ENCODE results near the gene CCDC154. TPM values are rescaled to one million over a fixed set of nuclear protein-coding genes. Genes with fewer than 3 reads are reported as not detected.

CCDC154 gene
- total RNA-seq, 1 experiment from 2014 or later = 3.2 TPM

GRCh38 chr16:1387331-1387730 is 57.0 kb downstream of the CCDC154 start:
- Mint-ChIP-seq H3K4me1 (ENCODE audit: low read depth, unreplicated experiment) (no peaks in the 10 kb centered on the region), H3K9me3 (ENCODE audit: low read depth, unreplicated experiment) (no peaks in the 10 kb centered on the region), H3K27ac (ENCODE audit: unreplicated experiment) (no peak overlapping the region), H3K27me3 (ENCODE audit: unreplicated experiment) (no peaks in the 10 kb centered on the region), H3K4me3 (ENCODE audit: low read depth, unreplicated experiment) (no peak overlapping the region), H3K36me3 (ENCODE audit: insufficient read depth, unreplicated experiment) (peaks cover 7% of the 10 kb centered on the region)
- TF ChIP-seq CTCF (IDR thresholded peaks at IDR 0.05; ENCODE audit: unreplicated experiment) = no peak
- intact Hi-C loops (cut with micrococcal nuclease; ENCODE audit: unreplicated experiment) = no loop called here
- DNase-seq = no peak
- CTCF ChIA-PET = interaction anchor here (0.6 kb wide), 1 partner anchor 474 kb away, joined by 7 read pairs; no protein-coding TSS in a partner anchor
- no TSS peak for BruUV-seq (replicated peaks)

- CTCF ChIA-PET = no interaction called here
- no peak overlapping the region for H3K4me3 Mint-ChIP-seq (ENCODE audit: low read depth, unreplicated experiment)
Observed at GRCh38 chr16:1385232-1385631, 59.1 kb downstream of the CCDC154 start.

More at GRCh38 chr16:1385232-1385631, 59.1 kb downstream of the CCDC154 start:
- peaks cover 9% of the 10 kb centered on the region for H3K36me3 Mint-ChIP-seq (ENCODE audit: insufficient read depth, unreplicated experiment)
- TF ChIP-seq CTCF (IDR thresholded peaks at IDR 0.05; ENCODE audit: unreplicated experiment) = no peak
- intact Hi-C loops (cut with micrococcal nuclease; ENCODE audit: unreplicated experiment) = no loop called here
- no peaks in the 10 kb centered on the region for H3K27me3 Mint-ChIP-seq (ENCODE audit: unreplicated experiment)
- no TSS peak for BruUV-seq (replicated peaks)
- H3K4me1 Mint-ChIP-seq (ENCODE audit: low read depth, unreplicated experiment) = no peaks in the 10 kb centered on the region
- no peaks in the 10 kb centered on the region for H3K9me3 Mint-ChIP-seq (ENCODE audit: low read depth, unreplicated experiment)
- H3K27ac Mint-ChIP-seq (ENCODE audit: unreplicated experiment) = no peak overlapping the region
- DNase-seq = no peak

Other genes starting within 250 kb of the CCDC154 start
- gene TPSG1, start 219.3 kb downstream of the CCDC154 start, total RNA-seq (2022) = not detected in 2 replicates
- gene TPSB2, start 214.4 kb downstream of the CCDC154 start, total RNA-seq (2022) = not detected in 2 replicates
- gene TPSAB1, start 203.9 kb downstream of the CCDC154 start, total RNA-seq (2022) = not detected in 2 replicates
- gene TPSD1, start 188.5 kb downstream of the CCDC154 start, total RNA-seq (2022) = not detected in 2 replicates
- gene UBE2I, start 134.9 kb downstream of the CCDC154 start, total RNA-seq (2022) = 261 and 271 TPM in 2 replicates
- gene BAIAP3, start 110.9 kb downstream of the CCDC154 start, total RNA-seq (2022) = 2.4 and 7.0 TPM in 2 replicates
- 59.4 and 72.4 TPM in 2 replicates for gene TSR3, start 92.7 kb downstream of the CCDC154 start, total RNA-seq (2022)
- gene GNPTG, start 92.6 kb downstream of the CCDC154 start, total RNA-seq (2022) = 63.9 and 80.2 TPM in 2 replicates
- 35.5 TPM in 2 replicates for gene UNKL, start 29.9 kb downstream of the CCDC154 start, total RNA-seq (2022)
- 16.6 and 23.4 TPM in 2 replicates for gene UQCC4, start 23.8 kb downstream of the CCDC154 start, total RNA-seq (2022)
- gene PERCC1, start 13.5 kb downstream of the CCDC154 start, total RNA-seq (2022) = not detected in 2 replicates
- gene CLCN7, start 30.5 kb upstream of the CCDC154 start, total RNA-seq (2022) = 117 and 122 TPM in 2 replicates
- not detected in 2 replicates for gene PTX4, start 44.4 kb upstream of the CCDC154 start, total RNA-seq (2022)
- gene TELO2, start 48.8 kb upstream of the CCDC154 start, total RNA-seq (2022) = 84.9 and 85.4 TPM in 2 replicates
- not detected in 2 replicates for gene TMEM204, start 89.1 kb upstream of the CCDC154 start, total RNA-seq (2022)
- 29.2 and 29.8 TPM in 2 replicates for gene IFT140, start 167.5 kb upstream of the CCDC154 start, total RNA-seq (2022)
- 29.7 and 33.1 TPM in 2 replicates for gene CRAMP1, start 167.8 kb upstream of the CCDC154 start, total RNA-seq (2022)
- gene JPT2, start 233.7 kb upstream of the CCDC154 start, total RNA-seq (2022) = 167 and 185 TPM in 2 replicates

Measured in Calu3 (cell line).